Choroid plexus epithelial cell (primary cell): ENCODE results near the gene CENPO.

Experiments used
- DNase-seq: peaks from one replicate; pipeline ENCODE4 v3.0.0-alpha.2; 2010; ENCODE audit warnings: low read depth
- H3K4me3 ChIP-seq: 2 replicates; pipeline ENCODE4 v1.5.1; 2011; ENCODE audit warnings: low read depth, mild to moderate bottlenecking, control low read depth, low read length, moderate library complexity
- CTCF ChIP-seq: conservative IDR thresholded peaks from 2 replicates; pipeline ENCODE4 v1.5.1; 2011; ENCODE audit warnings: low read depth, mild to moderate bottlenecking, control low read depth, inconsistent platforms, low read length, moderate library complexity

CENPO gene

DNA sequence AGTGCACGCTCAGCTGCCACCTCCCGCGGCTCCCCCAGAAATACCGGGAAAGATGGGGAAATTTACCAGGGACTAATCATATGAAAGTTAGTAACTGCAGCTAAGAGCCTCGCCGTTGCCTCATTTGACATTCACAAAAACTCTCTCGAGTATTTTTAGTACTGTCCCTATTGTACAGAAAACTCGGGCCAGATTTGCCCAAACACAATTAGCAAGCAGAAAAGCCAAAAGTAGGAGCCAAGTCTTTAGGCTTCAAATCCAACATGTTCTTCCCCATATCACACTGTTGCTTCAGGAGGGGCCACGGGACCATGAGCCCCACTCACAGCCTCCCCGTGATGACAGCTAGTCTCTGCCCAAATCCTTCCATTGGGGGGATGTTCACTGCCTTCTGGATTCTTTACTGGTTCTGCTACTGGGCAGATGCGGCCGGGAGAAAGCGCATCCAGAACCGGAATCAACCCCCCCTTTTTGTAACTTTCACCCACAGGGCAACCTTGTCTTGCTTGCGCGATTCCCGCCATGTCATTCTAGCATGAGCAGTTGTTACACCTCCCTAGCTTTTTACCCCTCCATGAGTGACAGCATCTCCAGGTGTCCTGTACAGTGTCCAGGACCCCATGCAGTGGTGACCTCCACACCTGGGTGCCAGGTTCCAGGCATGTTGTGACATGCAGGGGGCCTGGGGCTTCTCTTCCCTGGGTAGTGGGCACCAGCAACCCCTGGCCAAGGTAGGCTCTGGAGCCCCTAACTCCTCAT is 35.2 kb downstream of the CENPO start:
- no peak overlapping the region for H3K4me3 ChIP-seq
- DNase-seq, result no peak
- no peak for TF ChIP-seq CTCF

DNA sequence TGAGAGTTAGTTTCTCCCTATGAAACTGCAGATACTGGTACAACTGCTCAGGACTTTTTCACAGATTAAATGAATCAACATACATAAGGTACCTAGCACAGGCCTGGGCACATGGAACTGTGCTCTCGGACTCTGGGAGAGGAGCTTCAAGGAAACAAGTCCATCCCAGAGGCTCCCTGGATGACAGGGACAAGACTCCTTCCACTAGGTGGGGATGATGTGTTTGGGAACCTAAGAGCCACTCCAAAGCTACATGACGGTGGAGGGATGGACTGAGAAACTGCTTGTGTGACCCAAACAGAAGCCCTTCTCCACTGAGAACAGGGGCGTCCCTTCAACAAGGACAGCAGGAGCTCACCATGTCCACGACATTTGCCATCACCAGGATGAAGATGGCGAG is 37.1 kb downstream of the CENPO start:
- TF ChIP-seq CTCF, result peak; percentile 66
- peak; percentile 73 for DNase-seq
- H3K4me3 ChIP-seq, result no peak overlapping the region

DNA sequence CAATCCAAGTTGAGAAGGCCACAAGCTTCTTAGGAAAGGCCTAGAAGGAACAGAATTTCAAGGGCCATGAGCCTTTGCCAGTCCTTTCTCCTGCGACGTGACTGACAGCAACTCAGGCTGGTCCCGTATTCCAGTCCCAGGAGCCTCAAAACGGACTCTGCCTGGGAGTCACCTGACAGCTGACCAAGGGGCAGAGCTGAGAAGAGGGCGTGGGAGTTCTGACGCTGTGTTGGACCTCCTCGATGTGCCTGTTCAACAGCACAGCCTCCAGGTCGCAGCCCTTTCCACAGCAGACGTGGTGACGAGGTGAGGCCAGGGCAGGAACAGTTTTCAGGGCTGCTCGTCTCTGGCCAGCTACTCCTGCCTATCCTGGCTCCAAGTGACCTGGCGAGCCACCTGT is 37.6 kb downstream of the CENPO start:
- TF ChIP-seq CTCF, result no peak
- DNase-seq, result no peak
- H3K4me3 ChIP-seq, result no peak overlapping the region

- TF ChIP-seq CTCF, result no peak
- no peak overlapping the region for H3K4me3 ChIP-seq
- no peak for DNase-seq
Observed at GRCh38 chr2:24831221-24832072, 38.2 kb downstream of the CENPO start.

GRCh38 chr2:24832073-24832461 is 38.8 kb downstream of the CENPO start:
- no peak for TF ChIP-seq CTCF

GRCh38 chr2:24832521-24832920 is 39.3 kb downstream of the CENPO start:
- DNase-seq, result no peak
- TF ChIP-seq CTCF, result no peak
- no peak overlapping the region for H3K4me3 ChIP-seq

More at GRCh38 chr2:24832073-24832461, 38.8 kb downstream of the CENPO start:
- H3K4me3 ChIP-seq, result no peak overlapping the region
- DNase-seq, result no peak
